K562 (cell line): ENCODE data around the gene ABAT. TPM values are rescaled to one million over a fixed set of nuclear protein-coding genes. Genes with fewer than 3 reads are reported as not detected.

Experiments used
- ATAC-seq: fragments of 200-7000 bp; cut with Tn5 transposase; 3 replicates; pipeline ENCODE4 v1.9.1; 2020; ENCODE audit warnings: moderate library complexity
- BruUV-seq: library from RNA; stranded (reverse); fragments of 400-500 nt; replicated peaks from 2 replicates; lab custom pipeline; 2021; lab: Mats Ljungman, UMichigan
- CTCF ChIA-PET: fragments of 300-600 bp; formaldehyde crosslinking; extraction: SDS; loops from one replicate; lab custom pipeline; 2021; ENCODE audit warnings: low intra/inter-chr PET ratio; lab: Yijun Ruan, JAX
- POLR2A ChIA-PET: fragments of 300-600, 350-650 bp; sonication (Branson Sonifier 250); formaldehyde crosslinking; extraction: SDS; loops from one replicate; lab custom pipeline; 2021; ENCODE audit warnings: antibody characterized with exemption, inconsistent platforms; lab: Yijun Ruan, JAX
- DNase-seq, 4 experiments: peaks; one replicate each; pipeline versions ENCODE4 v3.0.0 to v3.0.0-alpha.2; 2011 to 2018; ENCODE audit warnings: low spot score in 3 of 4, mixed read lengths in 3 of 4; ENCODE audit errors: extremely low read depth in 1 of 4
- FAIRE-seq: peaks from 2 replicates; lab custom pipeline; 2011; peaks lifted over from hg19 to GRCh38; lab: Jason Lieb, UNC
- H2AFZ ChIP-seq: 2 replicates; pipeline ENCODE4 v1.6.0; 2011; ENCODE audit warnings: low read depth, low read length, control low read depth, inconsistent platforms
- H3K27ac ChIP-seq: fragments of 200-600 bp; 3 replicates; pipeline ENCODE4 v1.8.0; 2011; ENCODE audit warnings: low read depth, mild to moderate bottlenecking, control low read depth, inconsistent platforms, low read length, moderate library complexity, mixed read lengths; ENCODE audit errors: extremely low read depth
- H3K27me3 ChIP-seq, 2 experiments: fragments of 300-600 bp in 1 of 2; 2 replicates in 1 of 2; 3 replicates in 1 of 2; pipeline versions ENCODE4 v1.6.0 to v1.8.0; 2011; ENCODE audit warnings: inconsistent platforms in 2 of 2, low read length in 2 of 2, mild to moderate bottlenecking in 1 of 2, mixed read lengths in 1 of 2, moderate library complexity in 1 of 2; ENCODE audit not compliant: control insufficient read depth in 2 of 2, insufficient read depth in 2 of 2
- H3K36me3 ChIP-seq: fragments of 300-600 bp; 3 replicates; pipeline ENCODE4 v1.8.0; 2011; ENCODE audit warnings: mild to moderate bottlenecking, low read length, inconsistent platforms; ENCODE audit not compliant: control insufficient read depth, insufficient read depth
- H3K4me1 ChIP-seq, 2 experiments: fragments of 200-600 bp in 1 of 2; replicated peaks in 1 of 2; 2 replicates in 1 of 2; 3 replicates in 1 of 2; pipeline versions ENCODE4 v1.5.1 to v1.8.0; 2011; ENCODE audit warnings: inconsistent platforms in 2 of 2, low read length in 2 of 2, mild to moderate bottlenecking in 1 of 2, mixed read lengths in 1 of 2, moderate library complexity in 1 of 2; ENCODE audit not compliant: control insufficient read depth in 2 of 2, insufficient read depth in 2 of 2
- H3K4me2 ChIP-seq: 2 replicates; pipeline ENCODE4 v1.6.1; 2011; ENCODE audit warnings: low read length, control low read depth, inconsistent platforms, mixed read lengths; ENCODE audit not compliant: insufficient read depth
- H3K4me3 ChIP-seq: fragments of 200-600 bp; sonication (generic), shearing (Covaris generic); 2 replicates; pipeline ENCODE4 v1.5.1; 2016; ENCODE audit warnings: control low read depth, inconsistent platforms
- H3K79me2 ChIP-seq: fragments of 200-600 bp; 3 replicates; pipeline ENCODE4 v1.8.0; 2011; ENCODE audit warnings: low read length, inconsistent platforms; ENCODE audit not compliant: control insufficient read depth, insufficient read depth
- H3K9ac ChIP-seq, 2 experiments: 2 replicates each; pipeline versions ENCODE4 v1.6.0 to v1.6.1; 2011; ENCODE audit warnings: low read depth in 2 of 2, low read length in 2 of 2, control low read depth in 1 of 2, inconsistent platforms in 1 of 2, mild to moderate bottlenecking in 1 of 2, mixed read lengths in 1 of 2; ENCODE audit not compliant: insufficient read depth in 1 of 2
- H3K9me1 ChIP-seq: one replicate; pipeline ENCODE4 v1.6.0; 2011; ENCODE audit warnings: inconsistent platforms, mild to moderate bottlenecking, low read length, moderate library complexity; ENCODE audit not compliant: control insufficient read depth, insufficient read depth
- H3K9me3 ChIP-seq: replicated peaks from 2 replicates; pipeline ENCODE4 v1.5.1; 2011; ENCODE audit warnings: low read depth, low read length, inconsistent platforms; ENCODE audit not compliant: control insufficient read depth, insufficient read depth
- H4K20me1 ChIP-seq: replicated peaks from 2 replicates; pipeline ENCODE4 v1.6.1; 2011; ENCODE audit warnings: low read length, inconsistent platforms, mixed read lengths; ENCODE audit not compliant: control insufficient read depth, insufficient read depth
- BHLHE40 ChIP-seq: IDR thresholded peaks from 2 replicates; pipeline ENCODE4 v1.6.1; 2011; ENCODE audit warnings: low read length, improper control_type of control experiment
- BRF1 ChIP-seq: IDR thresholded peaks from 3 replicates; pipeline ENCODE4 v1.6.1; 2011; ENCODE audit warnings: borderline replicate concordance, mild to moderate bottlenecking; ENCODE audit not compliant: insufficient read length; ENCODE audit errors: extremely low read depth
- E2F3 ChIP-seq: fragments of 250-450 bp; sonication (Bioruptor Pico); IDR thresholded peaks from 2 replicates; pipeline ENCODE4 v1.4.0; 2020; ENCODE audit warnings: mild to moderate bottlenecking
- E4F1 ChIP-seq: fragments of 250-450 bp; sonication (Bioruptor Pico); IDR thresholded peaks from 2 replicates; pipeline ENCODE4 v1.5.0; 2021; ENCODE audit warnings: mild to moderate bottlenecking, borderline replicate concordance
- EHMT2 ChIP-seq: fragments of 450-650 bp; IDR thresholded peaks from 2 replicates; pipeline ENCODE4 v1.6.1; 2018; ENCODE audit warnings: antibody characterized with exemption
- ELK1 ChIP-seq: sonication (generic); formaldehyde crosslinking; IDR thresholded peaks from 2 replicates; pipeline ENCODE4 v1.8.1; 2022; ENCODE audit warnings: missing genetic modification reagents
- GABPB1 ChIP-seq: sonication (generic); formaldehyde crosslinking; IDR thresholded peaks from 2 replicates; pipeline ENCODE4 v1.8.0; 2022; ENCODE audit warnings: mild to moderate bottlenecking, missing genetic modification reagents
- POLR2A ChIP-seq: fragments of 450-650 bp; conservative IDR thresholded peaks from 2 replicates; pipeline ENCODE4 v1.6.1; 2016
- TBL1XR1 ChIP-seq, 2 experiments: IDR thresholded peaks; 2 replicates each; pipeline ENCODE4 v1.6.1; 2012; ENCODE audit warnings: improper control_type of control experiment in 2 of 2, low read length in 2 of 2, mild to moderate bottlenecking in 1 of 2
- ZNF696 ChIP-seq: fragments of 250-450 bp; sonication (Bioruptor Pico); conservative IDR thresholded peaks from 2 replicates; pipeline ENCODE4 v1.4.0; 2020; ENCODE audit warnings: mild to moderate bottlenecking, moderate library complexity
- ZNF77 ChIP-seq: fragments of 250-450 bp; sonication (Bioruptor Pico); IDR thresholded peaks from 2 replicates; pipeline ENCODE4 v1.5.0; 2020
- WGBS: fragments of 100-300 bp; shearing (Covaris generic); methylation state at CpG from one replicate; pipeline ENCODE4 v1.1.6; 2016; ENCODE audit warnings: low coverage, mixed read lengths; ENCODE audit not compliant: insufficient coverage; ENCODE audit errors: missing lambda C conversion rate; 5-methylcytosine and 5-hydroxymethylcytosine counted together
- in situ Hi-C: fragments of 300-500 bp; cut with MboI; formaldehyde crosslinking; loops from 4 replicates; pipeline ENCODE4 v1.15.0; 2018; ENCODE audit warnings: inconsistent platforms, mixed read lengths
- intact Hi-C: fragments of 100-400 bp; cut with micrococcal nuclease; formaldehyde crosslinking; loops from 2 replicates; pipeline ENCODE4 v1.14.2; 2022
- polyA plus RNA-seq, 8 experiments: library from polyadenylated mRNA; depleted of rRNA in 4 of 8; stranded (reverse) in 5 of 8; unstranded in 3 of 8; fragments of >200 nt; fragmentation: Nextera tagmentation in 2 of 8; fragmentation: Illumina TruSeq in 1 of 8; extraction: Ambion mirVana in 2 of 8; extraction: Trizol in 1 of 8; gene quantifications; 2 replicates each; pipeline versions ENCODE4 v1.2.1 to v1.2.3, GENCODE V29; 2011 to 2014; ENCODE audit warnings: inconsistent platforms in 1 of 8, missing spikeins in 1 of 8
- total RNA-seq, 7 experiments: library from RNA; depleted of rRNA in 6 of 7; stranded (reverse); fragments of >200 nt in 6 of 7; fragmentation: Illumina TruSeq in 2 of 7; extraction: Trizol in 2 of 7; gene quantifications; 2 replicates each; pipeline versions ENCODE4 v1.2.1 to v1.2.3, GENCODE V29; 2011 to 2021; ENCODE audit warnings: low replicate concordance in 1 of 7

Gene ABAT
- total and polyA plus RNA-seq, 9 of the 15 experiments (the other 6 are each of a cell fraction or from before 2014, with no cell fraction given) = 0.01 to 0.49 (median 0.10) TPM

GRCh38 chr16:8708536-8708935, 34.1 kb downstream of the ABAT start:
- H3K9ac ChIP-seq = no peak overlapping the region
- TF ChIP-seq ELK1 (no peak), POLR2A (no peak), ZNF696 (CRISPR knock-in tag) (no peak), GABPB1 (CRISPR knock-in tag) (no peak), BRF1 (no peak), E2F3 (no peak), E4F1 (CRISPR knock-in tag) (no peak), TBL1XR1 (IDR thresholded peaks at IDR 0.05; ENCODE audit: low read length in 2 of 2) (no peak), ZNF77 (CRISPR knock-in tag) (no peak), BHLHE40 (no peak), EHMT2 (no peak)
- H3K27ac ChIP-seq = no peak overlapping the region
- no peaks in the 10 kb centered on the region for H3K9me3 ChIP-seq
- no peak overlapping the region for H2AFZ ChIP-seq
- no peak for FAIRE-seq
- H4K20me1 ChIP-seq = no peaks in the 10 kb centered on the region
- BruUV-seq = no TSS peak
- peaks cover 3 to 13% of the 10 kb centered on the region in 2 experiments; a peak in 4 of 5 replicates for H3K27me3 ChIP-seq
- intact Hi-C loops = no loop called here
- no peak overlapping the region for H3K4me2 ChIP-seq
- no peaks in the 10 kb centered on the region for H3K36me3 ChIP-seq
- ChIA-PET POLR2A (interaction anchor here (0.8 kb wide), 1 partner anchor 95 kb away, joined by 3 read pairs; no protein-coding TSS in a partner anchor), CTCF (no interaction called here)
- H3K79me2 ChIP-seq = no peaks in the 10 kb centered on the region
- WGBS = 2% methylated on average over 4 of the region's 4 CpGs
- in situ Hi-C loops = no loop called here
- no peak for ATAC-seq
- no peak overlapping the region for H3K4me3 ChIP-seq
- no peaks in the 10 kb centered on the region for H3K4me1 ChIP-seq
- no peak for DNase-seq
- H3K9me1 ChIP-seq = no peaks in the 10 kb centered on the region
